Measurements from ENCODE around the gene ELOVL7. TPM values are rescaled to one million over a fixed set of nuclear protein-coding genes. Genes with fewer than 3 reads are reported as not detected.
A peak's percentile ranks its signal among the peaks of the same experiment; 100 is the strongest.
"Not testable (repeated sequence)": the region's sequence is repeated elsewhere in the genome, so short reads cannot be mapped to it uniquely, and the experiment has no call there.

ELOVL7 gene
- total RNA-seq, 1 experiment from 2014 or later = 0.13 TPM

DNA sequence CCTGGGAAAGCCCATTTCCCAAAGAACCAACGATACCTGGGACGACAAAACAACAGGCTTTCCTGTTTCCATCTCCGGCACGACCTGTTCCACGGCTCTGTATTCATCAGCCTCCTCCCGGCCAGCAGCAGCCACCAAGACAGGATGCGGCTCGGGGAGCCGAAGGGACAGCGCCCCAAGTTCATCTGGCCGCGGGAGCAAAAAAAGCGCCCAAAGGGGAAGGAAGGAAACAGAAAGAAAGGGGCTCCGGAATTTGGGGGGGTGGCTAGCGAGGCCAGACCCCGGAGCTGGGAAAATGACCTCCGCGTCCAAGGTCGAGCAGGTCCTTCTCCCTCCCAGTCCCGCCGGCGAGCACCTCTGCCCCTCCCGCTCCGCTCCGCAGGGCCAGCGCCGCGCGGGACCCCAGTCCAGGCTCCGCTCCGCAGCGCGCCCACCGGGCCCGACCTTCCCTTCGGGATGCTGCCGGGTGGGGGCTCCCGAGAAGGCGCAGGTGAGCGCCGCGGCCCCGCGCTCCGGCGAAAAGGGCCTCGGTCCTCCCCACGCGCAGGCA is 608 bp downstream of the ELOVL7 start:
- Histone ChIP-seq H3K9me3 (no peaks in the 10 kb centered on the region), H3K36me3 (no peaks in the 10 kb centered on the region), H3K27me3 (peaks cover 38% of the 10 kb centered on the region), H3K4me3 (peak overlapping the region; percentile 52)
- DNase-seq = peak; percentile 8

- Histone ChIP-seq H3K27me3 (peaks cover 38% of the 10 kb centered on the region), H3K36me3 (no peaks in the 10 kb centered on the region), H3K9me3 (no peaks in the 10 kb centered on the region), H3K4me3 (peak overlapping the region; percentile 52; the same call in 1 of the 2 replicates)
- peak; percentile 1 for DNase-seq
These were observed 1.1 kb downstream of the ELOVL7 start for GRCh38 chr5:60842871-60843385.

GRCh38 chr5:60841361-60841760 is 2.7 kb downstream of the ELOVL7 start:
- Histone ChIP-seq H3K4me3 (no peak overlapping the region), H3K36me3 (no peaks in the 10 kb centered on the region), H3K9me3 (no peaks in the 10 kb centered on the region), H3K27me3 (peaks cover 38% of the 10 kb centered on the region)
- DNase-seq = no peak

- H3K36me3 ChIP-seq = no peaks in the 10 kb centered on the region
- H3K4me3 ChIP-seq = no peak overlapping the region
- H3K27me3 ChIP-seq = peaks cover 10% of the 10 kb centered on the region
- H3K9me3 ChIP-seq = no peaks in the 10 kb centered on the region
- DNase-seq = no peak
These were observed 7.9 kb downstream of the ELOVL7 start for GRCh38 chr5:60836131-60836530.

DNA sequence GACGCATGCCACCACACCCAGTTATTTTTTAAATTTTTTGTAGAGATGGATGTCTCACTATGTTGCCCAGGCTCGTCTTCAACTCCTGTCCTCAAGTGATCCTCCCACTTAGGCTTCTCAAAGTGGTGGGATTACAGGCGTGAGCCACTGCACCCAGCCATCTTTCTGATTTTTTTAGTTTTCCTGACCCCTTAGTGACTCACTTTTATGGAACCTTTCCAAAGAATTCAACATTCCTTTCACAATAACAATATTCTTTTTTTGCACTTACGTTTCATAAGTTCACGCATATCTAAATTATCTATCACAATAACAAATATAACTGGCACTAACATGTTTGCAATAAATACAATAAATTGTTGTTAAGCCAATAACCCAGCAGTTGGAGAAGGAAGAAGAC is 8.5 kb downstream of the ELOVL7 start:
- H3K27me3 ChIP-seq = peaks cover 7% of the 10 kb centered on the region; the same call in 1 of the 2 replicates
- no peaks in the 10 kb centered on the region for H3K9me3 ChIP-seq
- DNase-seq = no peak
- no peak overlapping the region for H3K4me3 ChIP-seq
- H3K36me3 ChIP-seq = no peaks in the 10 kb centered on the region

DNA sequence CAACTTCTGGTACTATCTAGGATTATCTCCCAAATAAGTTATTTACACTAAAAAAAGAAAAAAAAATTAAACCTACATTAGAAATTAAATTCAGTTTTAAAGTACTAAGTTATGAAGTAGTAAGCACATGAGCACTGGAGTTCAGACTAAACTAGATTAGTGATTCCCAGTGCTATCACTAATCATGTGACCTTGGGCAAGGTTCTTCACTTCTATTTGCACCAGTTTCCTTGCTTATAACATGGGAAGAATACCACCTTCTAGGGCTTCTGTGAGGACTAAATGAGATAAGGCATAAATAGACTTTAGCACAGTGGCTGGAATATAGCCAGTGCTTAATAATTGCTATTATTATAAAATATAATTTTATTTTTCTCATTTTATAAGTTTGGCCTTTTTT is 10.5 kb downstream of the ELOVL7 start:
- Histone ChIP-seq H3K4me3 (no peak overlapping the region), H3K9me3 (no peaks in the 10 kb centered on the region), H3K27me3 (no peaks in the 10 kb centered on the region; the same call in 1 of the 2 replicates), H3K36me3 (no peaks in the 10 kb centered on the region)
- no peak for DNase-seq

DNA sequence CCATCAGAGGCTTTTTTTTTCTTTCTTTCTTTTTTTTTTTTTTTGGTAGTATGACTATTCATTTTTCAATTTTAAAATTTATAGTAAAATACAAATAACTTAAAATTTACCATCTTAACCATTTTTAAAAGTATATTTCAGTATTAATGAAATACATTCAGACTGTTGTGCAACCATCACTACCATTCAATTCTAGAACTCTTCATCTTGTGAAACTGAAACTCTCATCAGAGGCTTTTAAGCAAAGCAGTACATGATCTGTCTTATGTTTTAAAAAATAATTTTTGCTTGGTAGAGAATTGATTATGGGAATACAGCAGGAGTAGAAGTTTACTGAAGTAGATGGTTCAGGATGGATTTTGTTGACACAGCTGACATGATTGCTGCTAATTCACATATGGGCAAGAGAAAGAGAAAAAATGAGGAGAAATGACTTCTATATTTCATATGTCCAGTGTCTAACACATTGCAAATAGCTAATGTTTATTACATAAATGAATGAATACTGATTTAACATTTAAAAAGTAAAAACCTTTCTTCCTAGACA is 13.4 kb downstream of the ELOVL7 start:
- no peak overlapping the region for H3K4me3 ChIP-seq
- H3K36me3 ChIP-seq = no peaks in the 10 kb centered on the region
- H3K9me3 ChIP-seq = no peaks in the 10 kb centered on the region
- DNase-seq = no peak
- H3K27me3 ChIP-seq = no peaks in the 10 kb centered on the region; the same call in 1 of the 2 replicates

GRCh38 chr5:60829490-60830266 is 14.4 kb downstream of the ELOVL7 start:
- no peaks in the 10 kb centered on the region for H3K9me3 ChIP-seq
- no peaks in the 10 kb centered on the region for H3K36me3 ChIP-seq
- H3K27me3 ChIP-seq = no peaks in the 10 kb centered on the region; the same call in 1 of the 2 replicates
- no peak overlapping the region for H3K4me3 ChIP-seq
- no peak for DNase-seq

DNA sequence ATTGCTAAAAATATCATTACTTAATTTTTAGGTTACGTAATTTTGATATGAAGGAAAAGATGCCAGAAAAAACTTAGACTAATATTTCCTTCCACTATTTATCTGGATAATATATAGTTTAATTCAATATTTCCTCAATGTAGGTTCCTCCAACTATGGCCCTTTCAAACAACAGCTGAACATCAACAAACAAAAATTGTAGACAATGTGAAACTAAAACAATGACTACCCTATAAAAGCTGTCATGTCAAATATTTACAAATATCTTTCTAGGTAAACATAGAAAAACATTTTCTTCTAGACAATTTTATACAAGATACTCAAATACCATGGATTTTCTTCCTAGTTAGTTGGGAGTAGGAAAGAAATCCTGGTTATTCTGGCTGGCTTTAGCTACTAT is 16.9 kb downstream of the ELOVL7 start:
- H3K4me3 ChIP-seq = no peak overlapping the region
- H3K27me3 ChIP-seq = no peaks in the 10 kb centered on the region; the same call in 1 of the 2 replicates
- H3K9me3 ChIP-seq = no peaks in the 10 kb centered on the region
- DNase-seq = no peak
- H3K36me3 ChIP-seq = no peaks in the 10 kb centered on the region

- no peaks in the 10 kb centered on the region; the same call in 1 of the 2 replicates for H3K27me3 ChIP-seq
- H3K9me3 ChIP-seq = no peaks in the 10 kb centered on the region
- no peak for DNase-seq
- H3K36me3 ChIP-seq = no peaks in the 10 kb centered on the region
- no peak overlapping the region for H3K4me3 ChIP-seq
These were observed 17.4 kb downstream of the ELOVL7 start for GRCh38 chr5:60826653-60827052.

GRCh38 chr5:60823574-60823973 is 20.5 kb downstream of the ELOVL7 start:
- Histone ChIP-seq H3K4me3 (no peak overlapping the region), H3K27me3 (no peaks in the 10 kb centered on the region), H3K36me3 (no peaks in the 10 kb centered on the region), H3K9me3 (no peaks in the 10 kb centered on the region)
- DNase-seq = no peak

DNA sequence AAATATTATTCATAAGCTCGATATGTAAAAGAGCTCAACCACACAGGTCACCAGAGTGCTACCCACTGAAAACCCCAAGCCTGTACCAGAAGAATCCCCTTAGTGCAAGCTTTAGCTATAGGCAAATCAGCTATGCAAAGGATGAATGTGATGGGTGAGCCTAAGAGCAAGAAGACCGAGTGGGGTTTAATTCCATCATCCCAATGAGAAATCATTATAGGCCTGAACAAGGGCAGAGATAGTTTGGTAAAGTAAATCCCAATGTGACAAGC is 21.8 kb downstream of the ELOVL7 start:
- DNase-seq = no peak
- Histone ChIP-seq H3K36me3 (no peaks in the 10 kb centered on the region), H3K4me3 (no peak overlapping the region), H3K27me3 (no peaks in the 10 kb centered on the region), H3K9me3 (no peaks in the 10 kb centered on the region)

GRCh38 chr5:60821488-60822284 is 22.4 kb downstream of the ELOVL7 start:
- DNase-seq = no peak
- Histone ChIP-seq H3K27me3 (no peaks in the 10 kb centered on the region), H3K4me3 (no peak overlapping the region), H3K36me3 (no peaks in the 10 kb centered on the region), H3K9me3 (no peaks in the 10 kb centered on the region)

DNA sequence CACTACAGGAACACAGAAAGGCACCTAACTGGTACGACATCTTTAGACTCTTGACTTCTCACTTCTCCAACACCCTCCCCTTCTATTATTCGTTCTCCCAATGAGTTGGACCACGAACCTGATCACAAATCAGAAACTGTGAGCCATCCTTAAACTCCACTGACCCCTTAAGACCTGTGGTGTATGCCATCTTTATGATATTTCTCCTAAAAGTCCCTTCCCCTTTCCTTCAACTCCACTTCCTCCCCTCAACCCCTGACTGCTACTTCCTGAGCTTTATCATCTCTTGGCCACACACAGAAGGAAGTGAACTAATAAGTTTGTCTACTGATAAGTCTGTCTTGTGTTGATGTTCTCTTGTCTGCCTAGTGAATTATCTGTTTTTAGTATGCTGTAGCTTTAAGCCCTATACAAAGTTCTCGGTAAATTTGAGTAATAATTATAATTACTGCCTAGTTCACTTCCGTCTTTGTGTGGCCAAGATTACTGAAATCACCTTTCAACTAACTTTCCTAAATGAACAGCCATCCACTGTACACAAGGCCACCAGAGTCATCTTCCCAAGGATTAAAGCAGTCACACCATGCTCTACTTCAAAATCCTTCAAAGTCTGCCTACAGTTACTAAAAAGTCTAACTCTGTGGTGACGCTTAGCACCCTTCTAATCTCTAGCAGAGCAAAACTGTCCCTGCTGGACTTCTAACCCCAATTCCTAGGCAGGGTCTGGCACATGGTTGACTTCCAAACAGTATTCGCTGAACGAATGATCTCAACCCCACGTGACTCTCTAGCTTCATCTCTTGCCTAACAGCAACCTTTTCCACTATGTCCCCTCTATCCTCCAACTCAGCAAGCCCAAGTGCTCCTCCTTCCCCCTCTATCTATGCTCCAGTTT is 23.2 kb downstream of the ELOVL7 start:
- DNase-seq = no peak
- H3K9me3 ChIP-seq = no peaks in the 10 kb centered on the region
- no peaks in the 10 kb centered on the region for H3K27me3 ChIP-seq
- H3K4me3 ChIP-seq = no peak overlapping the region
- H3K36me3 ChIP-seq = no peaks in the 10 kb centered on the region

DNA sequence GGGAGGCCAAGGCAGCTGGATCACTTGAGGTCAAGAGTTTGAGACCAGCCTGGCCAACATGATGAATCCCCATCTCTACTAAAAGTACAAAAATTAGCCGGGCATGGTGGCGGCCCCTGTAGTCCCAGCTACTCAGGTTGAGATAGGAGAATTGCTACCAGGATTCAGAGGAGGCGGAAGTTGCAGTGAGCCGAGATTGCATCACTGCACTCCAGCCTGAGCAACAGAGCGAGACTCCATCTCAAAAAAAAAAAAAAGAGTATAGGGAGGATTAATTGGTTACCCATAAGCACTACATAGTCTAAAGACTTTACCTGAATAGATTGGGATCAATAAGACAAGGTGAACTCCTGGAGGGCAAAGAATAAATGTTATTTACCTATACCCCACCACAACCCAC is 27.9 kb downstream of the ELOVL7 start:
- H3K27me3 ChIP-seq = not testable (repeated sequence)

DNA sequence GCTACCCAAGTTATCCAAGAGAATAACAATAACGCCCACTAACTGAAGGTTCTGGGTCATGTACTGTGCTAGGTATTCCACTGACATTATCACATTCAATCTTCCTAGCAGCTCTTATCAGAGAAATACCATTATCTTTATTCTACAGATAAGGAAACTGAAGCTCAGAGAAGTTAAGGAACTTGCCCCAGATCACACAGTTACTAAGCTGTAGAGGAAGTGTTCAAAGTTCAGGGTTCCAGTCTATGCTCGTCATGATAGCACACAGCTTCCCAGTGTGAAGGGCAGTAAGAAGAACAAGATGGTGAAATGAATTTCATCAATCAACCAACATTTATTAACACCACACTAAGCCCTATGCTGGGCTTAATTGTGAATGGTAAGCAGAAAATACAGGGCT is 29.6 kb downstream of the ELOVL7 start:
- no peaks in the 10 kb centered on the region for H3K9me3 ChIP-seq
- no peak overlapping the region for H3K4me3 ChIP-seq
- no peak for DNase-seq
- no peaks in the 10 kb centered on the region for H3K27me3 ChIP-seq
- H3K36me3 ChIP-seq = no peaks in the 10 kb centered on the region

More for the DNA sequence above, 27.9 kb downstream of the ELOVL7 start:
- H3K36me3 ChIP-seq, DNase-seq, H3K4me3 ChIP-seq, H3K9me3 ChIP-seq: not testable (repeated sequence)
